Measurements from ENCODE around the gene INCA1.
A peak's percentile ranks its signal among the peaks of the same experiment; 100 is the strongest.

INCA1 gene

DNA sequence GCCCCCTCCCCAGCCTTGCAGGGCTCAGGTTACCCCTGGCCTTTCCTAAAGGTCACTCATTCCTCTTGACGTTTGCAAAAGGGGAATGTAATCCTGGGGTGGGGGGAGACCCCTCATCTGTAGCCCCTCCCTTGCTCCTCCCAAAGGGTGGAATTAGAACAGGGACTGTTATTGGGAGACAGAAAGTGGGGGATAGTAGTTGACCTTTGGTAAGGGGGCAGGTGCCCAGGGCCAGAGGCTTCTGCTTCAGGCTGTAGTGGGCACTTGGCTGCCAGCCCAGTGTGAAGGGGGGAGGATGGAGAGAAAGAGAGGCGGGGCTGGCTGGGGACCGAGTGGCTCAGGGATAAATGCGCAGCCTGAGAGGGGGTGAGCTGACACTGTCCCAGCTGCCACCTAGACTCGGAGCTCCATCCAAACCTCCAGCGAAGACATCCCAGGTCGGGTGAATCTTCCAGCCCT is 46.5 kb downstream of the INCA1 start, which contains the start of gene ENO3:
ENO3 (plus strand) TSS at position 374 of the 459 bp plus-strand sequence. CDS start 711 bp downstream, outside the sequence.
- Histone ChIP-seq H3K79me2 (ENCODE audit: insufficient read depth, low read depth) (peaks cover 8% of the 10 kb centered on the region; the same call in 1 of the 2 replicates), H4K20me1 (ENCODE audit: insufficient read depth) (no peaks in the 10 kb centered on the region), H3K4me3 (IDR thresholded peaks at IDR 0.05; ENCODE audit: insufficient read depth, low read depth, low read length) (no peak within 1 kb of the TSS), H3K4me2 (peak within 1 kb of the TSS; percentile 51), H3K27me3 (ENCODE audit: insufficient read depth, low read depth) (no peaks in the 10 kb centered on the region), H3K9ac (peak within 1 kb of the TSS; percentile 66), H3K4me1 (ENCODE audit: low read depth, poor library complexity, severe bottlenecking) (no peaks in the 10 kb centered on the region), H3K36me3 (ENCODE audit: insufficient read depth) (no peaks in the 10 kb centered on the region), H3K27ac (peak within 1 kb of the TSS; percentile 85), H2AFZ (ENCODE audit: low read depth) (no peak within 1 kb of the TSS)
- TF ChIP-seq CTCF (conservative IDR thresholded peaks at IDR 0.05; ENCODE audit: low read depth, low read length): no peak

DNA sequence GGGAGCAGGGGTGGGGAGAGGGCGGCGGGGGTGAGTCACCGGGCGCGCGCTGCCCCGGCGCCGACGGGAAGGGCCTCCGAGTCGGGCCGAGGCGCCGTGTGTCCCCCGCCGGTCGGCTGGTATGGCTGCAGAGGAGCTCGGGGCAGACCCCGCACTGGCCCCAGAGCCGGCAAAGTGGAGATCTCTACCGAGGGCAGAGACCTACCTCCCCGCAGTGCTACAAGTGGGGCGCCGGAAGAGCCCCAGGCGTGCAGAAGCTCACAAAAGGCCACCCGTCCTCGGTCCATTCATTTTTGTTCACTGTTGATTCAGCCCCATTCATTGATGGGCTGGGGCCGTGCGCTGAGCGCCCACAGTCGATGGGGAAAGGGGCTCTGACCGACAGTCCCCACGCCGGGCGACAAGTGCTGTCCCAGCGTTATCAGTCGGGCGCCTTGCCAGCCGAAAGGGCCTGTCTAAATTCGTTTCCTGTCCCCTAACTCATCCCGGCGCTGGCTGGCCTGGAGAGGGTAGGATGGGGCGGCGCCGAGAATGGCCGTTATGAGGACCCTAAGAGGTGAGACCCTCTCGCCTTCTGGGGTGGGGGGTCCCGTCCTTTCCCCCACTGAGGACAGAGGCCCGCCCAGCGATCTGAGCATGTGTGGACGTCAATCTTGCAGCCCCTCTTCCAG is 47.1 kb downstream of the INCA1 start:
- peaks cover 8% of the 10 kb centered on the region; the same call in 1 of the 2 replicates for H3K79me2 ChIP-seq (ENCODE audit: insufficient read depth, low read depth)

DNA sequence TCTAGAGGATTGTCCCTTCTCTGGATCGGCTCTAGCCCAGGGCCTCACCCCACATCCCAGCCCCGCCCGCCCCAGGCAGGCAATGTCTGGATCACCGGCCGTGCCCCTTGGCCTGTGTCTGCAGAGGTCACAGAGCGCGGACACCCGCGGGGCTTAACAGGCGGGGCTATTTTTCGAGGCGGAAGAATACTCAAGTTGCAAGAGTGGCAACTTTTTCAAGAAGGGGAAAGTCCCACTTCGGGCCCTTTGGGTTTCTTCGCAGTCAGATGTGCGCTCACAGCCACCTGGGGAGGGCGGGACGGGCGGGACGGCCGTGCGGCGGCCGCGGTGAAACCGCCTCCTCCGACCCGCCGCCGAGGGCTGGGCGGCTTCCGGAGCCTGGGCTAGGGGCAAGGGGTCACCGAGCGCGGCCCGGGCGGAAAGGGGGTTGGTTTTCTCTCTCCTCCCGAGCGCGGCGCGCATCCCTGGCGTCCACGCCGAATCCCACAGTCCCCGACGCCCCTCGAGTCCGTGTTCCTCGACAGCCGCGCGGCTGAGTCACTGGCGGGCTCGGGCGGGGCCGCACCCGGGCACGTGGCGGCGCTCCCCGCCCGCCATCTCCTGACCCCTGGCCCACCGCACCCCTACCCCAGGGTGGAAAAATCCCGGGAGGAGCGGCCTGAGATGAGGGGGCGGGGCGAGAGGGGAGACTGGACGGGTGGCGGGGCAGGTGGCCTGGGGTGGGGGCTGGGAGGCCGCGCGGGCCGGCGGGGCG is 47.8 kb downstream of the INCA1 start:
- no peaks in the 10 kb centered on the region for H4K20me1 ChIP-seq (ENCODE audit: insufficient read depth)
- no peaks in the 10 kb centered on the region for H3K4me1 ChIP-seq (ENCODE audit: low read depth, poor library complexity, severe bottlenecking)
- no peak for TF ChIP-seq CTCF (conservative IDR thresholded peaks at IDR 0.05; ENCODE audit: low read depth, low read length)
- H3K9ac ChIP-seq: peak overlapping the region; percentile 66
- H3K79me2 ChIP-seq (ENCODE audit: insufficient read depth, low read depth): peaks cover 8% of the 10 kb centered on the region; the same call in 1 of the 2 replicates
- no peak overlapping the region for H3K4me3 ChIP-seq (IDR thresholded peaks at IDR 0.05; ENCODE audit: insufficient read depth, low read depth, low read length)
- no peak overlapping the region for H2AFZ ChIP-seq (ENCODE audit: low read depth)
- H3K36me3 ChIP-seq (ENCODE audit: insufficient read depth): no peaks in the 10 kb centered on the region
- H3K4me2 ChIP-seq: no peak overlapping the region
- no peaks in the 10 kb centered on the region for H3K27me3 ChIP-seq (ENCODE audit: insufficient read depth, low read depth)
- peak overlapping the region; percentile 85 for H3K27ac ChIP-seq

More for the DNA sequence above, 47.1 kb downstream of the INCA1 start:
- no peaks in the 10 kb centered on the region for H3K27me3 ChIP-seq (ENCODE audit: insufficient read depth, low read depth)
- H3K4me1 ChIP-seq (ENCODE audit: low read depth, poor library complexity, severe bottlenecking): no peaks in the 10 kb centered on the region
- H3K4me2 ChIP-seq: peak overlapping the region; percentile 51; the same call in 1 of the 2 replicates
- no peaks in the 10 kb centered on the region for H3K36me3 ChIP-seq (ENCODE audit: insufficient read depth)
- no peak overlapping the region for H2AFZ ChIP-seq (ENCODE audit: low read depth)
- peak overlapping the region; percentile 66 for H3K9ac ChIP-seq
- H3K4me3 ChIP-seq (IDR thresholded peaks at IDR 0.05; ENCODE audit: insufficient read depth, low read depth, low read length): no peak overlapping the region
- H3K27ac ChIP-seq: peak overlapping the region; percentile 85
- no peaks in the 10 kb centered on the region for H4K20me1 ChIP-seq (ENCODE audit: insufficient read depth)
- no peak for TF ChIP-seq CTCF (conservative IDR thresholded peaks at IDR 0.05; ENCODE audit: low read depth, low read length)

DNA sequence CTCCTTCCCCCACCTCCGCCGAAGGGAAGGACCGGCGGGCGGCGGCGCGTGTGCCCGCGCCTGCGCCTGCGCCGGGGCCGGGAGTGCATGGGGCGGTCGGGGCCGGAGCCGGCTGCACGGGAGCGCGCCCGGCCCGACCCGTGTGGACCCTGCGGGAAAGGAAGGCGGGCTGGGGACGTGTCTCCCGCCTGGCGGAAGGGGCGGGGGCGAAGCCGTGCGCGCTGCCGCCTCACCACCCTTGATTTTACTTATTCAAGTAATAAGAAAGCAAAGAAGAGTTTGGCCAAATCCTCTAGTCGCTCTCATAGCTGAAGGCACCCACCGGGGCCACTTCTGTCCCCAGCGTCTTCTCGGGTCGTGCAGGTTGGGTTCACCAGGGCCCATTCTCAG is 48.4 kb downstream of the INCA1 start:
- H3K4me2 ChIP-seq: no peak overlapping the region
- peak overlapping the region; percentile 66; the same call in 1 of the 2 replicates for H3K9ac ChIP-seq
- H2AFZ ChIP-seq (ENCODE audit: low read depth): no peak overlapping the region
- H3K79me2 ChIP-seq (ENCODE audit: insufficient read depth, low read depth): peaks cover 8% of the 10 kb centered on the region; the same call in 1 of the 2 replicates
- no peaks in the 10 kb centered on the region for H3K4me1 ChIP-seq (ENCODE audit: low read depth, poor library complexity, severe bottlenecking)
- TF ChIP-seq CTCF (conservative IDR thresholded peaks at IDR 0.05; ENCODE audit: low read depth, low read length): no peak
- H4K20me1 ChIP-seq (ENCODE audit: insufficient read depth): no peaks in the 10 kb centered on the region
- peak overlapping the region; percentile 85 for H3K27ac ChIP-seq
- no peaks in the 10 kb centered on the region for H3K27me3 ChIP-seq (ENCODE audit: insufficient read depth, low read depth)
- H3K36me3 ChIP-seq (ENCODE audit: insufficient read depth): no peaks in the 10 kb centered on the region
- no peak overlapping the region for H3K4me3 ChIP-seq (IDR thresholded peaks at IDR 0.05; ENCODE audit: insufficient read depth, low read depth, low read length)
